Activated naive CD4-positive, alpha-beta T cell treated with anti-CD3 and anti-CD28 coated beads, Interleukin-2, amount 10 ng/mL, durations not matched to agents 5 hours and 36 hours (primary cell): ENCODE measurements around the gene RNF113B. TPM values are rescaled to one million over a fixed set of nuclear protein-coding genes. Genes with fewer than 3 reads are reported as not detected.

Experiments
- microRNA-seq: library from miRNA; unstranded; fragments of <30 nt; microRNA quantifications from one replicate; pipeline ENCODE4 v1.2.0, GENCODE V29; 2022; ENCODE audit warnings: borderline microRNAs expressed, borderline replicate concordance
- total RNA-seq, 2 experiments: library from RNA; stranded (reverse); gene quantifications; one replicate each; pipeline ENCODE4 v1.2.3, GENCODE V29; 2021

The RNF113B gene
- not detected for total RNA-seq

GRCh38 chr13:98176777-98177608, at the start of gene RNF113B:
Gene RNF113B, minus strand, starts transcription at chr13:98177269. Its CDS starts 33 bp downstream, at chr13:98177236.

GRCh38 chr13:98142380-98143156, 34.5 kb downstream of the RNF113B start, which contains the start of gene FARP1:
Gene FARP1, plus strand, starts transcription at chr13:98143094. Its CDS starts 70,149 bp downstream, at chr13:98213243.

Small RNA genes lying within 50 kb of the gene (microRNA-seq; reads per million reads assigned to microRNA genes)
- not detected for gene MIR3170

Other genes starting within 250 kb of the RNF113B start
- 10 to 100 TPM; 93.6 to 99.3 TPM for gene IPO5, start 223.6 kb downstream of the RNF113B start, total RNA-seq
- gene FARP1, start 34.2 kb downstream of the RNF113B start, total RNA-seq: 1 to 10 TPM; 1.1 to 1.2 TPM